Measurements from ENCODE around the gene CHRNB1. TPM values are rescaled to one million over a fixed set of nuclear protein-coding genes. Genes with fewer than 3 reads are reported as not detected.

CHRNB1 gene
- total RNA-seq, 1 donor from 2014 or later, result 12.5 TPM

DNA sequence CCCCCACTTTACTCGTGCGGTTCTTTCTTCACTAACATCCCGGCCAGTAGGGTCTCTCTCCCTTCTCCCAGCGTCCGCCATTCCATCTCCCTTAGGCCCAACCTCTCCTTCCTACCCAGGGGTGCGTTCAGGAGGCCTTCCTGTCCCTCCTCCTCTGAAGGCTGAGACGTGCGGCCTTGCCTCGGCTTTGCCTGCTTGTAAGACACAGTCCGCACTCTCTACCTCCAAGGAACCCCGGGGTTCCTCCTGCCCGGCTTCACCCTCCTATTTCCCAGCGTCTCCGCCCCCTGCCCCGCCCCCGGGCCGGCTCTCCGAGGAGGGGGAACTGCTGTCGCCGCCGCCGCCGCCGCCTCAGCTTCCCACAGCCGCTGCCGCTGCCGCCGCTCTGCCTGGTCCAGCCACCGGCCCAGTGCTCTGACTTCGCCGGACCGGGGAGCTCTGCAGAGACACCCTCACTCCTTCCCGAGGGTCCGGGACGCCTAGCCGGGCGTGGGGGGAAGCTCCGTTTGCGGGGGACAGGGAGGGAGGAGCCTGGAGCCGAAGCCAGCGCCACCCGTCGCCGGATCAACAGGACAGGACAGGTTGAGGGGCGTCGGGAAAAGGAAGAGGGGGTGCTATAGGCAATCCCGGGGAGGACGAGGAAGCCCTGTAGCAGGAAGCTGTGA, 6.8 kb upstream of the CHRNB1 start:
- no peak for DNase-seq

DNA sequence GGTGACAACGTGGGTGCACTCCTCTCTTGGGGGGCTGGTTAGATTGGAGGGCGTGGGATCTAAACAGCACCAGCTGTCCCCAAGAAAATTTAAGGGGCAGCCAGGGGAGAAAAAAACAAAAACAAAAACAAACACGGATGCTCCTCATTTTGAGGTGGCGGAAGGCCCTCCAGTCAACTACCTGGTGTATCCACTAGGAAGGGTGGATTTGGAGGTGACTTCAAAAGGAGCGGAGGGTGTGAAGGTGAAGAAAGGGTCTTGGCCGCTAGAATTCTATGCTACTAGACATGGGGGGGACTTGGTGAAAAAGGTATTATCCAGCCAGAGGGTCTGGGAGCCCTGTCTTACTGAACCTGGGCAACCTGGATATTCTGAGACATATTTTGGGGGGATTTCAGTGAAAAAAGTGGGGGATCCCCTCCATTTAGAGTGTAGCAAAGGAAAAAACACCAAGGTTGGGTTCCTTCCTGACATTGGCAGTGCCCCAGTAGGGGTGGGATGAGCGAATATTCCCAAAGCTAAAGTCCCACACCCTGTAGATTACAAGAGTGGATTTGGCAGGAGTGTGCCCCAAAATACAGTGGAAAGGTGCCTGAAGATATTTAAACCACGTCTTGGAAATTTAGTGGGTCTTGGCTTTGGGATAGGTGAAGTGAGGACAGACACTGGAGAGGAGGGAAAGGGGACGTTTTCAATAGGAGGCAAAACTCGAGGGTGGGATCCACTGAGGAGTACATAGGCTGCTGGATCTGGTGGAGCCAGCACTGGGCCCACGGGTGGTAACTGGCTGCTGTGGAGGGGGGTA, 6.0 kb upstream of the CHRNB1 start:
- DNase-seq, result no peak

DNA sequence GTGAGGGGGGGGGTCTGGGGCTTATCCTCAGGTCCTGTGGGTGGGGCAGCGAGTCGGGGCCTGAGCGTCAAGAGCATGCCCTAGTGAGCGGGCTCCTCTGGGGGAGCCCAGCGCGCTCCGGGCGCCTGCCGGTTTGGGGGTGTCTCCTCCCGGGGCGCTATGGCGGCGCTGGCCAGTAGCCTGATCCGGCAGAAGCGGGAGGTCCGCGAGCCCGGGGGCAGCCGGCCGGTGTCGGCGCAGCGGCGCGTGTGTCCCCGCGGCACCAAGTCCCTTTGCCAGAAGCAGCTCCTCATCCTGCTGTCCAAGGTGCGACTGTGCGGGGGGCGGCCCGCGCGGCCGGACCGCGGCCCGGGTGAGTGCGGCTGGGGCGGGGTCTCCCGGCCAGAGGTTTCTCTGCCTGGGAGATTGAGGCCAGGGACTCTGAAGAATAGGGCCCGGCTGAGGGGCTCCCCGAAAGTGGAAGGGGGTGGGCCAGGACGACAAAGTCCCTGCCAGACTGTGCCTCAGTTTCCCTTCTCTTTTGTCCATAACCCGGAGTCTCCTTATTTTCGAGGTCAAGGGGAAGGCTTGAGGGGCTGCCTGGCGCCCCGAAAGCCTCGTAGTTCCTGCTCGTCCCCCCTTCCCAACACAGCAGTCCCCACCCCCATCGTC, 5.3 kb upstream of the CHRNB1 start, which contains the start of gene FGF11:
Gene FGF11, plus strand, starts transcription at position 51 of the 651 bp plus-strand sequence. Its CDS starts 109 bp downstream, at position 160.
- DNase-seq, result no peak

DNA sequence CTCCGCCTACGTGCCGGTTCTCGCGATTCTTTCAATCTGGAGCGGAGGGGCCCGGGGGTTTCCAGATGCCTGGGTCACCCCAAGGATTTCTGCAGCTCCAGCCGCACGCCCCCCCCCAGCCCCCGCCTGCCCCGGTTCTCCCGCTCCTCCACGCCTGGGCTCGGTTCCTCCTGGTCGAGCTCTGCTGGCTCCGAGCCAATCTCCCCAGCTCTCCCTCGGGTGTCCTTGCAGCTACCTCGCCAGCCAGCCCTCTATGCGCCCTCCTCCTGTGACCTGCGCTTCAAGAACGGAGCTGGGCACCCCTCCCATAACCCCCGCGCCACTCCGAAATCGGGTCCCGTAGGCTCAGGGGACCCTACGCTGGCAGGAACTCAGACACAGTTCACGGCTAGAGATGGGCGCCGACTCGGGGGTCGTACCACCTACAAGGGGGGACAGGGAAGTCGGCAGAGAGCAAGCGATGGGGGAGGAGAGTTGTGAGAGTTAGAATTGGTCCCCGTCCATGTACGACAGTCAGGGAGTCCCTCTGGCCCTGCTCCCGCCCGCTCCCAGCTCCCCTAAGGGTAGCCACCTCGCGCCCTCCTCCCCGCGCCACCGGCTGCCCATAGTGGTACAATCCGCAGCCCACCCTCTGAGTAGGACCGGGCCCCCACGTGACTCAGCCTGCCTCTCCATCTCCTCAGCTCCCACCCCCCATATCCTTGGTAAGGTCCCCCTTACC, 4.6 kb upstream of the CHRNB1 start:
- no peak for DNase-seq

DNA sequence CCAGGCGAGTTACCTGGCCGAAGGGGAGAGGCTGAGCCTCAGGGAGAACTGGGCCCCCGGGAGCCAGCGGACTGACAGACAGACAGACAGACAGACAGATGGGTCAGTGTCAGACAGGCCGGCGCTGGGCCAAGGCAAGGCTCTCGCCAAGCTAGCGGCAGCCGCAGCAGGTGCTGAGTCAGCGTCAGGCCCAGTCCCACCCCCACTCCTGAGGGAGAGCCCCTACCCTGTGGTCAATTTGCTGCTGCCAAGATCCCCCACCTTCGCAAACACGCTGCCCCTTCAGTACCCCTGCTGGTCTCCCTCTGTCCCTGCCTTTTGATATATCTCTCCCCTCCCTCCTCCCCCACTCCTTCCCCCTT, 4.0 kb upstream of the CHRNB1 start:
- no peak for DNase-seq

DNA sequence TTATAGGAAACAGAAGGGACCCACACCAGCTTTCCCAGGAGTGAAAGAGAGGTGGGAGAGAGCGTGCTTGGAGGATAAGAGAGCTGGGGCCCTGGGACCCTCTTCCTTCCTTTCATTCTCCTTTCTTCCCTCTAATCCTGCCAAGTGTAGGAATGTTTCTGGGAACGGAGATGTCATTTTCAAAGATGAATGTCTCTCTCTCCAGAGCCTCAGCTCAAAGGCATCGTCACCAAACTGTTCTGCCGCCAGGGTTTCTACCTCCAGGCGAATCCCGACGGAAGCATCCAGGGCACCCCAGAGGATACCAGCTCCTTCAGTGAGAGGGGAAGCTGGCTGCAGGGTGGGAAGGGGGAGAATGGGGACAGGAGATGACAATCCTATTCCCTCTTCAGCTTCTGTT, 3.6 kb upstream of the CHRNB1 start:
- DNase-seq, result no peak

DNA sequence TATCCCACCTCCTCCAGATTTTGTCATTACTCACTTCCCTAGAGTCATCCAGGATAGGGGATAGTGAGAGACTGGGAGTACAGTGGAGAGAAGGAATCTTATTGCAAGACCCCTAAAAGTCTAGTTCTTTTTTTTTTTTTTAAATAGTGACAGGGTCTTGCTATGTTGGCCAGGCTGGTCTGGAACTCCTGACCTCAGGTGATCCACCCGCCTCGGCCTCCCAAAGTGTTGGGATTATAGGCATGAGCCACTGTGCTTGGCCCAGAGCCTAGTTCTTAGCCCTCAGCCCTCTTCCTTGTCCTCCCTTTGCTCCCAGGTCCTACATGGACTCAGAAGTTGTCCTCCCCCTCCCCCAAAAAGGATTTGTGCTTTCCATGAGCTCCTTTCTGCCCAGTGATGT, 2.7 kb upstream of the CHRNB1 start:
- DNase-seq, result no peak

DNA sequence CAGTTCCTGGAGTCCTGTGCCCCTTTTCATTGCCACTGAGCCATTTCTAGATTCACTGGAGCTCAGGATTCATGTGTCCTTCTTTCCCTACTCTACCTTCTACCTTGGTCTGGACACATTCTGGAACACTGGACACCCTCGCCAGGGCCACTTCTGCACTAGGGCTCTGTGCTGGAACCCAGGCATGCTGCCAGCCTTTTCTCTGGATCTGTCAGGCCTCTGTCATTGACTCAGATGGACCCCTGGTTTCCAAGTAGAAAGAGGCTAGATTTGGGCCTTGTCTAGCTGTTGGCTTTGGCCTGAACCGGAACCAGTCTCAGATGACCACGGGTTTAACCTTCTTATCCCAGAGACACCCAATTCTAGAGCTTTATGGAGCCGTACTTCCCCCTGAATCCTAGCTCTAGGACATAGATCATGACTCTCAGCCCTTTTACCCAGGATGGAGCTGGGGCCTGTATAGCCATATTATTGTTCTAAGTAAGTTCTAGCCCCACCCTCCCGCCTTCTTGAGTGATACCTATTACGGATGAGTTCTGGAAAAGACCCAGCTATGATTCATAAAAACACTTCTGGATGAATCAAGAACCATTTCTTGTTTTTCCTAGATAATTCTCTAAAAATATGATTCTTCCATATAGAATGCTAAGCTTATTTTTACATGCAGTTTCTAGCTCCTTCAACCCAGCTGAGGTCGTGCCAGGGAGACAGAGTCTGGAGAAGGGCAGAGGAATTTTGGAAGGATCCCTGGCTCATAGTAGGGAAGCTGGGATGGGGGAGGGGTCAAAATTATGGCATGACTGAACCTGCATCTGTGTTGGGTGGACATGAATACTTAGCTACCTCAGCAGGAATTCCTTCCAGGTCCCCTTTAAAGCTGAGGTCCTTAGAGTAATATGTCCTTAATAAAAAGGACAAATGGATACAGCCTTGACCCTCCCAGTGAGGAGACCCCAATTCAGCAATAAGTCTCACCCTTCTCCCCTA, 1.1 kb upstream of the CHRNB1 start:
- DNase-seq, result no peak

DNA sequence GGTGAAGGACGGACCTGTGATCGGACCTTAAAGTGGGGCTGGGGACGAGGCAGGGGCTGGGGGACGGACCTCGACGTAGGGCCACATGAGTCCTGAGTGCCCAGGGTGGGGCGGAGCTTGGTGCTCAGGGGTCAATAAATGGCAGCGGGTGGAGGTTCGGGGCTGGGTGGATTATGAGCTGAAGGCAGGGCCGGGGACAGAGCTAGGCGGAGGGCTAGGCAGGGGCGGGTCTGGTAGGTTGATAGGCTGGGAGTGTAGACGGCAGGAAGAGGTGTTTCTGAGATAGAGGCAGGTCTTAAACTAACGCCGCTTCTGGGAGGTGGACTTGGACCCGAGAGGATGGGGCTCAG, 733 bp downstream of the CHRNB1 start:
- DNase-seq, result no peak

DNA sequence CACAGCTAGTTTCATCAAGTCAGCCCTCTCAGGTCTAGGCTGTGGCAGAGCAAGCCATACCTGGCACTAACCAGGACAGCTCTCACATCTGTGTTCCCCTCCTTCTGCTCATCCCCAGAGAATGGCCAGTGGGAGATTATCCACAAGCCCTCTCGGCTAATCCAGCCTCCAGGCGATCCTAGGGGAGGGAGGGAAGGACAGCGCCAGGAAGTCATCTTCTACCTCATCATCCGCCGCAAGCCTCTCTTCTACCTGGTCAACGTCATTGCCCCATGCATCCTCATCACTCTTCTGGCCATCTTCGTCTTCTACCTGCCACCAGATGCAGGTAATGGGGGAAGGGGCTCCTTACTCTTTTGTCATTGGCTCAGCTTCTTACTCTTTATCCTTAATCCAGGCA, 3.6 kb downstream of the CHRNB1 start:
- no peak for DNase-seq

DNA sequence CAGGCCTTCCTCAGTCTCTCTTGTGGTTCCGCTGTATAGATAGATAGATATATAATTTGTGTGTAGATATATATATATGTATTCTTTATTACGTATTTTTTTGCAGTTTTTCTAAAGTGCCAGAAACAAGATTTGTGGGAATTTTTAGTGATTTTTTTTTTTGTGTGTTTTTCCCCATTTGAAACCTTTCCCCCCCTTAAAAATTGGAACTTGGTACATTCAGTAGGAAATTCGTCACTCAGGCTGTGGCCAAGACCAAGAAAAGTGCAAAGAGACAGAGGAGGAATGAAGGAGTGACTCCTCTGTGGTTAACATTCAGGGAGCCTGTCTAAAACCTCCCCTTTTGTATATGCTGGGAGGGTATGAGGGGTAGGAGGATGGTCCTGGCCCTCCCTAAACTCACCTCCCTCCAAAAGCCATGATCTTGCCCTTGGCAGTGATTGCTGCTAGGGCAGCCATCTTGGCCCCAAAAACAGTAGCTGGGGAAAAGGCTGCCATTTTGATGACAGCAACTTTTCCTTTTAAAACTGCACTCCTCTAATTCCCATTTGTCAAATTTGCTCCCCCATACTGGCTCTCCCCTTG, 15.2 kb downstream of the CHRNB1 start:
- no peak for DNase-seq

DNA sequence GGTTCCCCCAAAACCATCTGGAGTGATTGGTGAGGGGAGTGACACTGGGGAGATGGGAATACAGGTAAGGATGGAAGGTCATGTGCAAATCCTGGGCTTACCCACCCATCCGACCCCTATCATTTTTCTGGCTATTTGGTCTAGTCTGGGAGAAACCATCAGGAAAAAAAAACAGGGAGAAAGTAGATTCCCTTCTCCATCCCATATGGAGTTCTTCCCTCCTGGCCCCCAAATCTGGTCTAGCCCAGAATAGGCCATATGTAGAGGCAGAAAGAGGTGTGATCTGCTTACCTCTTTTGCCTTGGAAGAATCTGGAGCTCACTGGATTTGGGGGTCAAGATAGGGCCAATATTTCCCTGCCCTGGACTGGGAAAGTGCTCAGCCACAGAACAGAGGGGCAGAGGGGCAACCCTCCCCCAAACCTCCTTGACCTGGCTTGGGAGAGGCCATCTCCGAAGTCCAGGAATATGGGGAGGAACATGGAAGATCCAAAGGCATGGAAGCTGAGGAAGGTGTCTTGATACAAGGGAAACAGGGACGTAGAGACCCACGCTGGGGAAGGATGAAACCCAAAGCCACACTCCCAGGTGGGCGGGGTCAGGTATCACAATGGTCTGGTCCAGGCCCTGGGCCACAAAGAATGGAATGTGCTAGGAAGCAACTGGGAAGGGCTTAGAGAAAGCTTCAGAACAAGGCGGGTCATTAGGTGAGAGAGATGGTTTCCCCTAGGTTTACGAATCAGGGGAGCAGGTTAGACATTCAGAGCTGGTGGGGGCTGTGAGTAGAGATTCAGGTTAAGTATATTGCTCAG, 16.2 kb downstream of the CHRNB1 start:
- no peak for DNase-seq

DNA sequence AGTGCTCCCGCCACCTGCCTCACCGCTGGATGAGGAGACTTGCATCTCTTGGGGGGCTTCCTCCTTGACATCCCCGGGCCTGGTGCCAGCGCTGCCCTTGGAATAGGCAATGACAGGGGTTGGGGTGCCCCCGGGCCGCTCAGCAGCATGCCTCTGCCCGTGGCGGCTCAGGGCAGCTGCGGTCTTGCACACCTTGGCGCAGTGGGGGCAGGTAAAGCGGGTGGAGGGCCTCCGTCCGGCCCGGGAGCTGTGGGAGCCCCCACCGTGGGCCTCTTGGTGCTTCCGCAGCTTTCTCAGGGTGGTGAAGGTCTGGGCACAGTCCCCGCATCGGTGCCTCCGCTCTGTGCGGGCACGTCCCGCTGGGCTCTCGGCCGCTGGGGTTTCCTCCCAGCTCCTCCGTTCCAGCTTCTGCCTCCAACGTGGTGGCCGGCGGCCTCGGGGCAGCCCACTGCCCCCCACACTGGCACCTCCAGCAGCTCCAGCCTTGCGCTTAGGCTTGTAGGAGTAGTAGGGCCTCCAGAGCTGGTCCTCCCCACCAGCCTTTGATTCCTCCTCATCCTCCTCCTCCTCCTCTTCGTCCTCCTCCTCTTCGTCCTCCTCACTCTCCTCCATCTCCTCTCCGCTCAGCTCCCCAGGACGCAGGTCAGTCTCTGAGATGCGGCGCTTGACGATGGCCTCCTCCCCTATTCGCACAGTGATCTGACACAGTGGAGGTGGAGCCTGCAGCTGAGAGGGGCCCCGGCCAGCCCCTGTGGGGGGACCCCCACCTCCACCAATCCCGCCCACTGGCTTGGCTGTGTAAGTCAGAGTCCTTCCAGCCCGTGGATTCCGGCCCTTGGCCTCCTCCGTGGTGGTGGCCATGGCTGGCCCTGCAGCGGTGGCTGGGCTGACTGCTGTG, 17.9 kb downstream of the CHRNB1 start:
- DNase-seq, result no peak

DNA sequence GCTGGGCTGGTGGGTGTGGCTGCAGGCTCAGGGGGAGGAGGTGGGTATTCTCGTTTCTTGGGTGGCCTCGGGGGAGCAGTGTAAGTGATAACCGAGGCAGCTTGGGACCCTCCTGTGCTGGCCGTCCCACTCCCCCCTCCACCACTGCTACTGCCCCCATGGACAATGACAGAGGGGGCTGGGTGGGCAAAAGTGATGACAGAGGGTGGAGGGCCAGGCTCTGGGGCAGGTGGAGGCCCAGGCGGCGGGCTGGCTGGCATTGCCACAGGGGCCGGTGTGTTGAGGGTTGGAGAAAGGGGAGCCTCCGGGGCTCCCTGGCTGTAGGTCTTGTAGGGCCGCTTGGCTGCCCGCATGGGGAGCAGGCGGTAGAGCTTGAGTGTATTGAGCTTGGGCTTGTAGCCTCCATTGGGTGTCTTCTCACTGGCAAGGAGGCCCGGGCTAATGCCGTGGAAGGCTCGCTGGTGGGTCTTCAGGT, 18.5 kb downstream of the CHRNB1 start:
- DNase-seq, result no peak

DNA sequence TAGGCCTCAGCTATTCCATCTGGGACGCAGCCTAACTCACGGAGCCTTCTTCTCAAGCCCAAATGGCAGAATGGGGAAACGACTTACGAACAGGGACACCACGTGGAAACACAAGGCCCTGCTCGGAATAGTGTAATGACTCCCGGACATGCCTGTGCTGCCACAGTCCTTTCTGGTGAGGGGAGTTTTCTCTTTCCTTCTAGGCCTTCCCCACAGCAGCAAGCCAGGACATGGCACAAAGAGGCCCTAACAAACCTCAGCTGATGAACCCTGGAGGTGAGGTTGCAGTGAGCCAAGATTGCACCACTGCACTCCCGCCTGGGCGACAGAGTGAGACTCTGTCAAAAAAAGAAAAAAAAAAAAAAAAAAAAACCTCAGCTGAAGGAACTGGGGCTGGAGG, 19.2 kb downstream of the CHRNB1 start:
- no peak for DNase-seq

DNA sequence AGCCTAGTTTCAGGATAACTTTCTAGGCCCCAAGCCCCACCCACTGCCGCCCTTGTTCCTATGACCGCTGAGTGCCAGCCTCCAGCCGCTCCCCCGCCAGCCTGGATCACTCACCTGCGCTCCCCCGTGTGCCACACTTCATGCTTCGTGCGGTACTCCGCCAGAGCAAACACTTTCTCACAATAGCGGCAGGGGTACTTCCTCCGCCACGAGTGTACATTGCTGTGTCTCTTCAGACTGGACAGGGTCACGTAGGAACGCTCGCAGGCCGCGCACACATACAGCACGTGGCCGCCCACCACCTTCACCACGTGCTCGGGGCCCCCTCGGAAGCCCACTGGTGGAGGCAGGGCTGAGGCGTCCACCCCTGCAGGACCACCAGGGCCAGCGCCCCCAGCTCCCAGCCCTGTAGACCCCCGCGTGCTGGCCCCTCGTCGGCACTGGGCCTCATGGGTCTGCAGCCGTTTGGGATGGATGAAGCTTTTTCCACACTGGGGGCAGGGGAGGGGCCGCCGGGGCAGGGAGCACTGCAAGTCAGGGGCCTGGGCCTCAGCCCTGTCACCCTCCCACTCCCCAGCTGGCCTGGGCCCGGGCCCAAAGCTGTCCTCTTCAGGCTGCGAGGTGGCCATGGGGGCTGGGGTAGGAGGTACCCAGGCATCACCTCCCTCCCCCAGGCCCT, 20.9 kb downstream of the CHRNB1 start:
- DNase-seq, result no peak

DNA sequence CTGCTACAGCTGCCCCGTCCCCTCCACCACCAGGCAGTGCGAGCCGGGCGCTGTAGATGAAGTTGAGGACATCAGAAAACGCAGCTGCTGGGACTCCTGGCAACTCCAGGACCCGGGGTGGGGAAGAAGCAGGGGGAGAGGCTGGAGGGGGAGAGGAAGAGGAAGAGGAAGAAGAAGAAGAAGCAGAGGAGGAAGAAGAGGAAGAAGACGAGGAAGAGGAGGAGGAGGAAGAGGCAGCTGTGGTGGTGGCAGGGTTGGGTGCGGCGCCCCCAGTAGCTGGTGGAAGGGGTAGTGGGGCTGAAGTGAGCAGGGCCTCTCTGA, 21.4 kb downstream of the CHRNB1 start:
- no peak for DNase-seq

DNA sequence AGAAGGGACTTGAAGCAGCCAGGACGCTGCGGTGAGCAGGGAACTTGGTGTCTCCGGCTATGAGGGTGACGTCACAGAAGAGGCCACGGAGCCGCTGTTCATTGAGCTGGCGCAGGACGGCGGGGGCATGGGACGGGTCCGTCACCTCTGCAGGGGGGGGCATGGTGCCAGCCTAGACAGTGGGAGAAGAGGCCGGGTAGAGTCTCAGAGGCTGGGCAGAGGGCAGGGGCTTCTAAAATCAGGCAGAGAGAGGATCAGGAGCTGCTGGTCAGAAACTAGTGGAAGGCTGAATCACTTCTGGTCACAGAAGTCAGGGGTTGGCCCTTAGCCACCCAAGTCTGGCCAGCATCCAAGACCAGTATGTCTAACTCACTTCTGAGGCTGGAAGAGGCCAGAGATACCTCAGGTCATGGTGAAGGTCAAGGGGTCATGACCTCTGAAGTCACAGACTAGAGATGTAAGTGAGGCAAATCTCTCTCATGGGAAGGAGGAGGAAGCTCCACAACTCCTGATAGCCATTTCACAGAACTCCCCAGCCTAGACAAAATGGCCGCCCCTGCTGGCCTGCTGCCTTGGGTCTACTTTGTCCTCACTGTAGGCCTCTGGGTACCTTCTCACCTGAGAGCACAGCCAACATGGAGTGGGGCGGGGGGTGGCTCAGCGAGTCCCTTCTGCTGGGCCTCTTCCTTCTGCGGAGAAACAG, 21.9 kb downstream of the CHRNB1 start:
- DNase-seq, result no peak
